HEK293 (cell line): ENCODE data around the gene CALHM3.

ENCODE experiments used
- EGR2 ChIP-seq: fragments of 450-650 bp; formaldehyde crosslinking; IDR thresholded peaks from 2 replicates; pipeline ENCODE4 v1.5.1; 2016; ENCODE audit warnings: low read depth, missing biosample characterization, missing genetic modification characterization
- KLF17 ChIP-seq: fragments of 450-650 bp; formaldehyde crosslinking; IDR thresholded peaks from 2 replicates; pipeline ENCODE4 v1.5.1; 2016; ENCODE audit warnings: missing biosample characterization, missing genetic modification characterization
- PATZ1 ChIP-seq: fragments of 450-650 bp; formaldehyde crosslinking; IDR thresholded peaks from 2 replicates; pipeline ENCODE4 v1.5.1; 2016; ENCODE audit warnings: missing biosample characterization, missing genetic modification characterization
- PRDM10 ChIP-seq: fragments of 450-650 bp; formaldehyde crosslinking; IDR thresholded peaks from 2 replicates; pipeline ENCODE4 v1.5.1; 2016; ENCODE audit warnings: missing biosample characterization, missing genetic modification characterization
- PRDM2 ChIP-seq: fragments of 450-650 bp; formaldehyde crosslinking; IDR thresholded peaks from 2 replicates; pipeline ENCODE4 v1.5.1; 2016; ENCODE audit warnings: missing biosample characterization, missing genetic modification characterization, borderline replicate concordance
- WT1 ChIP-seq: fragments of 450-650 bp; formaldehyde crosslinking; IDR thresholded peaks from 2 replicates; pipeline ENCODE4 v1.5.1; 2016; ENCODE audit warnings: missing biosample characterization, missing genetic modification characterization
- ZBTB17 ChIP-seq: fragments of 450-650 bp; formaldehyde crosslinking; IDR thresholded peaks from 2 replicates; pipeline ENCODE4 v1.5.1; 2016; ENCODE audit warnings: missing biosample characterization, missing genetic modification characterization
- ZBTB49 ChIP-seq: fragments of 450-650 bp; formaldehyde crosslinking; IDR thresholded peaks from 2 replicates; pipeline ENCODE4 v1.5.1; 2016; ENCODE audit warnings: missing biosample characterization, missing genetic modification characterization, low read depth
- ZFHX2 ChIP-seq: fragments of 450-650 bp; formaldehyde crosslinking; conservative IDR thresholded peaks from 2 replicates; pipeline ENCODE4 v1.5.1; 2016; ENCODE audit warnings: missing biosample characterization, missing genetic modification characterization
- ZFP41 ChIP-seq: fragments of 450-650 bp; formaldehyde crosslinking; IDR thresholded peaks from 2 replicates; pipeline ENCODE4 v1.5.1; 2016; ENCODE audit warnings: missing biosample characterization, missing genetic modification characterization, borderline replicate concordance
- ZFP69B ChIP-seq: fragments of 450-650 bp; formaldehyde crosslinking; IDR thresholded peaks from 2 replicates; pipeline ENCODE4 v1.5.1; 2016; ENCODE audit warnings: missing biosample characterization, missing genetic modification characterization
- ZNF2 ChIP-seq: fragments of 450-650 bp; formaldehyde crosslinking; IDR thresholded peaks from 2 replicates; pipeline ENCODE4 v1.5.1; 2016; ENCODE audit warnings: missing biosample characterization, missing genetic modification characterization
- ZNF335 ChIP-seq: fragments of 450-650 bp; formaldehyde crosslinking; conservative IDR thresholded peaks from 2 replicates; pipeline ENCODE4 v1.5.1; 2016; ENCODE audit warnings: missing biosample characterization, missing genetic modification characterization
- ZNF513 ChIP-seq: fragments of 450-650 bp; IDR thresholded peaks from 2 replicates; pipeline ENCODE4 v1.5.1; 2018; ENCODE audit warnings: missing biosample characterization, missing genetic modification characterization
- ZNF544 ChIP-seq: fragments of 450-650 bp; formaldehyde crosslinking; IDR thresholded peaks from 2 replicates; pipeline ENCODE4 v1.5.0; 2017; ENCODE audit warnings: missing biosample characterization, missing genetic modification characterization
- ZNF558 ChIP-seq: fragments of 450-650 bp; formaldehyde crosslinking; IDR thresholded peaks from 2 replicates; pipeline ENCODE4 v1.5.1; 2016; ENCODE audit warnings: missing biosample characterization, missing genetic modification characterization
- ZNF580 ChIP-seq: fragments of 450-650 bp; formaldehyde crosslinking; IDR thresholded peaks from 2 replicates; pipeline ENCODE4 v1.5.1; 2016; ENCODE audit warnings: missing biosample characterization, missing genetic modification characterization
- ZNF664 ChIP-seq: fragments of 450-650 bp; formaldehyde crosslinking; IDR thresholded peaks from 2 replicates; pipeline ENCODE4 v1.5.1; 2016; ENCODE audit warnings: missing biosample characterization, missing genetic modification characterization
- ZNF670 ChIP-seq: fragments of 450-650 bp; formaldehyde crosslinking; IDR thresholded peaks from 2 replicates; pipeline ENCODE4 v1.5.1; 2016; ENCODE audit warnings: missing biosample characterization, missing genetic modification characterization, low read depth
- ZNF843 ChIP-seq: fragments of 450-650 bp; formaldehyde crosslinking; IDR thresholded peaks from 2 replicates; pipeline ENCODE4 v1.5.1; 2016; ENCODE audit warnings: missing biosample characterization, missing genetic modification characterization

CALHM3 gene

GRCh38 chr10:103451091-103451813, 27.8 kb downstream of the CALHM3 start (continued):
- TF ChIP-seq ZNF513 (tag by site-specific recombination), result peak; percentile 67
- no peak for TF ChIP-seq ZNF335 (tag by site-specific recombination)
- no peak for TF ChIP-seq ZBTB49 (tag by site-specific recombination)
- TF ChIP-seq PATZ1, result peak; percentile 53; the same call in 1 of the 2 replicates
- TF ChIP-seq PRDM2 (tag by site-specific recombination), result no peak
- TF ChIP-seq ZNF2 (tag by site-specific recombination), result no peak
- no peak; the same call in 1 of the 2 replicates for TF ChIP-seq WT1 (tag by site-specific recombination)
- no peak for TF ChIP-seq ZNF544 (tag by site-specific recombination)
- TF ChIP-seq ZNF664, result no peak
- no peak for TF ChIP-seq ZFP41 (tag by site-specific recombination)
- peak; percentile 77 for TF ChIP-seq PRDM10 (tag by site-specific recombination)
- TF ChIP-seq ZNF843 (tag by site-specific recombination), result no peak
- no peak for TF ChIP-seq ZNF558 (tag by site-specific recombination)
- peak; percentile 50; the same call in 1 of the 2 replicates for TF ChIP-seq KLF17 (tag by site-specific recombination)
- TF ChIP-seq ZNF580, result no peak
- peak; percentile 68 for TF ChIP-seq EGR2 (tag by site-specific recombination)
- TF ChIP-seq ZBTB17 (tag by site-specific recombination), result 0 out of 2 replicates have a peak, but pooled peaks have one; percentile 31
- peak; percentile 86 for TF ChIP-seq ZFHX2 (tag by site-specific recombination)
- no peak for TF ChIP-seq ZFP69B (tag by site-specific recombination)
- no peak for TF ChIP-seq ZNF670 (tag by site-specific recombination)
